Upper lobe of left lung (tissue), 4 donors: ENCODE results near the gene PTPRN.
"Not testable (repeated sequence)": the region's sequence is repeated elsewhere in the genome, so short reads cannot be mapped to it uniquely, and the experiment has no call there.

ENCODE experiments used
- EP300 ChIP-seq, 4 donors: sonication (generic); formaldehyde crosslinking; IDR thresholded peaks; one replicate each; pipeline ENCODE4 v1.5.1; 2017; ENCODE audit warnings: antibody characterized with exemption in 4 of 4, control low read depth in 2 of 4
- POLR2A ChIP-seq, 4 donors: fragments of 450-650 bp; IDR thresholded peaks; one replicate each; pipeline ENCODE4 v1.5.1; 2016 to 2017; ENCODE audit warnings: antibody characterized with exemption in 4 of 4, mild to moderate bottlenecking in 2 of 4
- POLR2AphosphoS5 ChIP-seq, 2 donors: sonication (generic); formaldehyde crosslinking; IDR thresholded peaks; one replicate each; pipeline ENCODE4 v1.5.1; 2017; ENCODE audit warnings: antibody characterized with exemption in 2 of 2
- TF ChIP-seq, protein P1 (sequence below), 6 experiments: fragments of 450-650 bp in 4 of 6; fragments of 200-600 bp in 2 of 6; sonication (generic) in 2 of 6; IDR thresholded peaks; one replicate each; pipeline ENCODE4 v1.5.1; 2016 to 2019; ENCODE audit warnings: antibody characterized with exemption in 6 of 6

DNA sequence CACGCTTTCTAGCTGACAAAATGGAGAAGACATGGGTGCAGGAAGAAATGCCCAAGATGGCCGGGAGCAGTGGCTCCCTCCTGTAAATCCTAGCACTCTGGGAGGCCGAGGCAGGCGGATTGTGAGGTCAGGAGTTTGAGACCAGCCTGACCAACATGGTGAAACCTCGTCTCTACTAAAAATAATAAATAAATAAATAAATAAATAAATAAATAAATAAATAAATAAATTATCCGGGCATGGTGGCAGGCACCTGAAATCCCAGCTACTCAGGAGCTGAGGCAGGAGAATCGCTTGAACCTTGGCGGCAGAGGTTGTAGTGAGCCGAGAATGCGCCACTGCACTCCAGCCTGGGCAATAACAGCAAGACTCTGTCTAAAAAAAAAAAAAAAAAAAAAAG is 50.3 kb downstream of the PTPRN start:
- TF ChIP-seq, protein P1, sequence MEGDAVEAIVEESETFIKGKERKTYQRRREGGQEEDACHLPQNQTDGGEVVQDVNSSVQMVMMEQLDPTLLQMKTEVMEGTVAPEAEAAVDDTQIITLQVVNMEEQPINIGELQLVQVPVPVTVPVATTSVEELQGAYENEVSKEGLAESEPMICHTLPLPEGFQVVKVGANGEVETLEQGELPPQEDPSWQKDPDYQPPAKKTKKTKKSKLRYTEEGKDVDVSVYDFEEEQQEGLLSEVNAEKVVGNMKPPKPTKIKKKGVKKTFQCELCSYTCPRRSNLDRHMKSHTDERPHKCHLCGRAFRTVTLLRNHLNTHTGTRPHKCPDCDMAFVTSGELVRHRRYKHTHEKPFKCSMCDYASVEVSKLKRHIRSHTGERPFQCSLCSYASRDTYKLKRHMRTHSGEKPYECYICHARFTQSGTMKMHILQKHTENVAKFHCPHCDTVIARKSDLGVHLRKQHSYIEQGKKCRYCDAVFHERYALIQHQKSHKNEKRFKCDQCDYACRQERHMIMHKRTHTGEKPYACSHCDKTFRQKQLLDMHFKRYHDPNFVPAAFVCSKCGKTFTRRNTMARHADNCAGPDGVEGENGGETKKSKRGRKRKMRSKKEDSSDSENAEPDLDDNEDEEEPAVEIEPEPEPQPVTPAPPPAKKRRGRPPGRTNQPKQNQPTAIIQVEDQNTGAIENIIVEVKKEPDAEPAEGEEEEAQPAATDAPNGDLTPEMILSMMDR (IDR thresholded peaks at IDR 0.05) = not testable (repeated sequence)
- TF ChIP-seq POLR2A, POLR2AphosphoS5, EP300 (IDR thresholded peaks at IDR 0.05): not testable (repeated sequence)
